ENCODE measurements around the gene PFN1. TPM values are rescaled to one million over a fixed set of nuclear protein-coding genes. Genes with fewer than 3 reads are reported as not detected.

PFN1 gene
- total and polyA plus RNA-seq, 10 of the 15 experiments (the other 5 are each of a cell fraction or from before 2014, with no cell fraction given) = 154 to 3,892 (median 1,918) TPM

- peak; percentile 42; the same call in 1 of the 2 replicates for TF ChIP-seq HDGF (IDR thresholded peaks at IDR 0.05)
- no peak for TF ChIP-seq JUND (IDR thresholded peaks at IDR 0.05; ENCODE audit: low read depth, low read length)
- peak; percentile 27; the same call in 1 of the 2 replicates for TF ChIP-seq IRF4 (IDR thresholded peaks at IDR 0.05; ENCODE audit: low read depth, low read length)
- TF ChIP-seq SRF (IDR thresholded peaks at IDR 0.05; ENCODE audit: low read depth in 2 of 2, low read length in 2 of 2) = peak; percentile 64 to 90
- no peak for TF ChIP-seq IKZF1 (conservative IDR thresholded peaks at IDR 0.05)
- no peak for TF ChIP-seq EP300 (IDR thresholded peaks at IDR 0.05; ENCODE audit: borderline replicate concordance in 1 of 2, control insufficient read depth in 1 of 2, low read depth in 2 of 2, low read length in 2 of 2)
- no peak for TF ChIP-seq ZNF24 (IDR thresholded peaks at IDR 0.05)
- TF ChIP-seq RAD21 (IDR thresholded peaks at IDR 0.05; ENCODE audit: insufficient read depth, low read depth, low read length) = peak; percentile 65
- no peak for TF ChIP-seq DPF2 (IDR thresholded peaks at IDR 0.05)
- TF ChIP-seq NBN (IDR thresholded peaks at IDR 0.05) = 0 out of 2 replicates have a peak, but pooled peaks have one; percentile 26
- no peak for TF ChIP-seq FOXK2 (IDR thresholded peaks at IDR 0.05)
- no peak for TF ChIP-seq NKRF (conservative IDR thresholded peaks at IDR 0.05)
- TF ChIP-seq ETV6 (conservative IDR thresholded peaks at IDR 0.05 in 1 of 2, IDR thresholded peaks at IDR 0.05 in 1 of 2; ENCODE audit: borderline replicate concordance in 1 of 2, low read depth in 1 of 2) = 0 out of 4 replicates have a peak, but pooled peaks of 1 of the 2 experiments have one; percentile 14
- no peak; the same call in 1 of the 2 replicates for TF ChIP-seq FOXM1 (IDR thresholded peaks at IDR 0.05; ENCODE audit: low read depth, low read length)
- peak; percentile 88 for TF ChIP-seq SMC3 (IDR thresholded peaks at IDR 0.05; ENCODE audit: borderline replicate concordance, low read length)
- no peak for TF ChIP-seq YBX1 (IDR thresholded peaks at IDR 0.05)
- no peak for TF ChIP-seq PML (IDR thresholded peaks at IDR 0.05; ENCODE audit: low read length)
- TF ChIP-seq KAT2A (conservative IDR thresholded peaks at IDR 0.05; ENCODE audit: control insufficient read depth, low read depth, low read length) = no peak
- TF ChIP-seq ZNF622 (IDR thresholded peaks at IDR 0.05) = no peak
- TF ChIP-seq EZH2 (IDR thresholded peaks at IDR 0.05; ENCODE audit: borderline replicate concordance, control insufficient read depth, low read depth, low read length) = no peak
- no peak for TF ChIP-seq ZNF274 (IDR thresholded peaks at IDR 0.05; ENCODE audit: insufficient read depth, insufficient read length)
- TF ChIP-seq CTCF (IDR thresholded peaks at IDR 0.05 in 2 of 3, conservative IDR thresholded peaks at IDR 0.05 in 1 of 3; ENCODE audit: control insufficient read depth in 2 of 3, extremely low read depth in 1 of 3, insufficient read depth in 1 of 3, low read depth in 3 of 3, low read length in 3 of 3) = peak; percentile 63 to 68 (median 66)
- peak; percentile 43; the same call in 1 of the 2 replicates for TF ChIP-seq ZNF207 (IDR thresholded peaks at IDR 0.05; ENCODE audit: borderline replicate concordance)
These were observed 32.4 kb upstream of the PFN1 start (continued) for GRCh38 chr17:4980644-4981216.

Data from GM12878 (cell line).